Activated T-cell treated with anti-CD3 and anti-CD28 coated beads for 24 hours (primary cell): ENCODE data around the gene SAMHD1.

ENCODE experiments used
- DNase-seq: peaks from one replicate; pipeline ENCODE4 v3.0.0-alpha.2; 2020; ENCODE audit warnings: low read depth

Gene SAMHD1

DNA sequence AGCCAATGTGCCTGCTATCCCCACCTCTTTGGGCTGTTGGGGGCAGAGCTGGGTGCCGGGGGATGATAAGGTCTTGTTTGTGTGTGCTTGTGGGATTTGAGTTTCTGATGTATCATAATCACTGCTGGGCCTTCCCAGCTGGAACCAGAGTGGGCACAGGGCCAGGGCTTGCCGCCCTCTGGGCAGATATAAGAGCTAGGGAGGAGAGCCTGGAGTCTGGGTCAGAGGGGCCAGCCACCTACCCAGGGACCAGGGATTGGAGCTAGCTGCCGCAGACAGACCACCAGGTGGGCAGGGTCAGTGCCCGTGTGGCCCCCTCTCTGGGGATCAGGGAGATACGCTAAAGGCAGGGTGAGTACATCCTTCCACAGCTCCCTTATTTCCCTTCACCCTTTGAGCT lies 78.7 kb downstream of the SAMHD1 start:
- no peak for DNase-seq

DNA sequence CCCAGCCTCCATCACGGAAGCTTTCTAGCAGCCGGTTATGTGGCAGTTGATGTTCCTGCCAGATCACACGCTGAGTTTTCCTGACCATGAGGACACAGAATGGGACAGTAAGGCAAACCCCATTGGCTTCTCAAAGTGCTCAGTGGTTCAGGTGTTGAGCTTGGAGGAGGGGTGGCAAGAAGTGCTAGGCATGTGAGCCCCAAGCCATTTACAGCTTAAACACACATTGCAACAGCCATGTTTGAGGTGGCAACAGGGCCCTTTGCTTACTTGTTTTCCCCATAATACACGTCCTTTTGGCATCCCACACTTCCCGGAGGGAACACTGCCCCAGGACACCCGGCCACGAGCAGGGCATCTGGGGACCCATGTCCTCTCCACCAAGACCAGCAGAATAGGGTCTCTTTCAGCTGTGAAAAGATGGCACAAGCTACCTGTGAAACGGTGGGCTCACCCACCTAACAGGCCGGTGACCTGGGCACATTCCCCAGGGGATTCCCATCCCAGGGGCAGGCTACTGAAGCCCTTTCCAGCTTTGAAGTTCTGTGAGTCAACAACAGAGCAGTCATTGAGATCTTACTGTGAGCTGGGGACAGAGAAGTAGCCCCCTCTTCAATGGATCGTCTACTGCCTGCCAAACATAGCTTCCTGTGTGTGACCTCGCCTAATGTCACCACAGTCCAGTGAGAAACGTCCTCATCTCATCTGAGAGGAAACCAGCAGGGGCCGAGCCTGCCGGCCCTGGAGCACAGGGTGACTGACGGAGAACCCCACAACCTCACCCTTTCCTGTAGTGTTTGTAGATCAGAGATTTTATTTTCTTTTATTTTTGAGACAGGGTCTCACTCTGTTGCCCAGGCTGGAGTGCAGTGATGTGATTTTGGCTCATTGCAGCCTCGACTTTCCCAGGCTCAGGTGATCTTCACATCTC lies 79.6 kb downstream of the SAMHD1 start:
- no peak for DNase-seq

DNA sequence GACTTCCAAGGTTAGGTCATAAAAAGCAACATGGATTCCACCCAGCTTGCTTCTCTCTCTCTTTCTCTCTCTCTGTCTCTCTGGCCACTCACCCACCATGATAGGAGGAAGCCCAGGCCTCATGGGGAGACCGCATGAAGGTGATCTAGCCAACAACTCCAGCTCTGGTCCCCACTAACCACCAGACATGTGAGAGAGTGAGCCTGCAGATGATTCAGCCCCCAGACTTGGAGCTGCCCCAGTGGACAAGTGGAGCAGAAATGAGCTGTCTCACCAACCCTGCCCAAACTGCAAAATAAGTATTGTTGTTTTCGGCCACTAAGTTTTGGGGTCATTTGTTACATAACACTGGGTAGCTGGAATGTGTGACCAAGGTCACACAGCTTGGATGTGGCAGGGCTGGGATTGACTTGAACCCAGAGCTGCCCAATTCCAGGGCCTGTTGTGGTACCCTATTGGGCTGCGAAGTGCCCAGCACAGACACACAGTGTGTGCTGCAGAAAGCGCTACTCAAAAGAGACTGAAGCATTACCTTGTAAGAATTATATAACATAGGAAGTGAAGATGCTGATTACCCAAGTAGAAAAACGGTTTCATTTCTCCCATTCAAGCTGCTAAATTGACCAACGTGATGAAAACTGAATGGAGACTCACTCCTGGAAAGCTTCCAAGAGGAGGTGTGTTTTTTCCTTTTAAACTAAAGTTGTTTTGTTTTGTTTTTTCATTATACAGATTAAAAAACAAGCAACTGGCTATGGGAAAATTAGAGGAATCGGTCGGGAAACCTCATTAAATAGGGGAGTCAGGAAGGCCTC lies 84.6 kb downstream of the SAMHD1 start:
- no peak for DNase-seq

DNA sequence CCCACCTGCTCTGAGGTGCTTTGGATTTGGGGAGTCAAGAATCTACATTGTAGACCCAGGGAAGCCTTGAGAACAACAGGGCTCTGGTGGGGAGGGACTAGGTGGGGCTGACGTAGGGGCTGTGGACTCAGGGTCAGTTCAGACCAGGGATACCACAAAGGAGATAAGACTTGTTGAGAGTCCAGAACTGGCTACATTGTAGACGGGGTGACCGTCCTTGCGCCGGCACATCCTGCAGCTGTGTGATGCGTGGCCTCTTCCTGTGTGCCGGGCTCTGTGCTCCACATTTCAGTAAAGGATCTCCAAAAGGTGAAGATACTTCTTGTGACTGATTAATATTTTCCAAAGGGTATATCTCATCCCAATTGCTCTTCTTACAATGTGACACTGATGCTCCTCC lies 85.3 kb downstream of the SAMHD1 start:
- DNase-seq = no peak

DNA sequence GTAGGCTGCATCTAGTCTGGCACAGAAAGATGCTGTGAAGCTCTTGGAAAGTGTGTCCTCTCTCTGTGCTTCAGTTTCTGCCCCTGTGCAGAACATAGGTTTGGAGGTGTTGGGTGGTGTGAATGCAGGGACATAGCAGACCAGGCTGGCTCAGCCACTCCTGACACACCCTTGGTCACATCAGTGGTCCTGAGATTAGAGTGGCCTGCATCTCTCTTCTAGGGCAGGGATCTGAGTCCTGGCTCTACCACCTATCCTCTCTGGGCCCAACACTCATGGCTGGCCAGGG lies 85.7 kb downstream of the SAMHD1 start:
- DNase-seq = no peak

DNA sequence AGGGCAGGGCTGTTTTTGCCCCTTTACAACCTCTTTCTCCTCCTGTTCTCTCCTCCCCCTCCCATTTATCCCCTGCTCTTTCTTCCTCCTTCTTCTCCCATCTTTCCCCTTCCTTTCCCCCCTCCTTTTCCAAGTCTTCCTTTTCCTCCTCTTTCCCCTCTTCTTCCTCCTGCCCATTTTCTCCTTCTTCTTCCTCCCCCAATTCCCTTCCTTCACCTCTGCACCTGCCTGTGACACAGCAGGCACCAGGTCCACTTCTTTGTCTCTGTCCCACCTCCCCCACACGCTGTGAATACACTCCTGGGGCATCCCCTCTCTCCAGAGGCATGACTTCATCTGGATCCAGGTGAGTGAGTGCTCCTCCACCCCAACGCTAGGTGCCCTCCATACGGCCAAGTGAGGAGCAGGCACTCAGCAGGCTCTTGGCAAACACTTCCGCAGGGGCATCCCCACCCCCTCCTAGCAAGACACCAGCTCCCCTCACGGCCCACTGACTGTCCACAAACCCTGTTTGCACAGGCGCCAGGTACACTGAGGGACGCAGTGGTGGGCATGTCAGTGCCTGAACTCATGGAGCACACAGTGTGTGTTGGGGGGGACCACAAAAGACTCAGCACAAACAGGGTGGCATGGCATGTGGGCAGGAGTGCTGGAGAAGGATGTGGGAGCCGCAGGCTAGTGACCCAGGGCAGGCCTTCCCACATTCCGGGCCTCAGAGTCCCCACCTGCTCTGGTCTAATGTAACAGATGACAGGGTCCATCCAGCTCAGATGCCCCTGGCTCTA lies 86.2 kb downstream of the SAMHD1 start:
- DNase-seq = no peak

DNA sequence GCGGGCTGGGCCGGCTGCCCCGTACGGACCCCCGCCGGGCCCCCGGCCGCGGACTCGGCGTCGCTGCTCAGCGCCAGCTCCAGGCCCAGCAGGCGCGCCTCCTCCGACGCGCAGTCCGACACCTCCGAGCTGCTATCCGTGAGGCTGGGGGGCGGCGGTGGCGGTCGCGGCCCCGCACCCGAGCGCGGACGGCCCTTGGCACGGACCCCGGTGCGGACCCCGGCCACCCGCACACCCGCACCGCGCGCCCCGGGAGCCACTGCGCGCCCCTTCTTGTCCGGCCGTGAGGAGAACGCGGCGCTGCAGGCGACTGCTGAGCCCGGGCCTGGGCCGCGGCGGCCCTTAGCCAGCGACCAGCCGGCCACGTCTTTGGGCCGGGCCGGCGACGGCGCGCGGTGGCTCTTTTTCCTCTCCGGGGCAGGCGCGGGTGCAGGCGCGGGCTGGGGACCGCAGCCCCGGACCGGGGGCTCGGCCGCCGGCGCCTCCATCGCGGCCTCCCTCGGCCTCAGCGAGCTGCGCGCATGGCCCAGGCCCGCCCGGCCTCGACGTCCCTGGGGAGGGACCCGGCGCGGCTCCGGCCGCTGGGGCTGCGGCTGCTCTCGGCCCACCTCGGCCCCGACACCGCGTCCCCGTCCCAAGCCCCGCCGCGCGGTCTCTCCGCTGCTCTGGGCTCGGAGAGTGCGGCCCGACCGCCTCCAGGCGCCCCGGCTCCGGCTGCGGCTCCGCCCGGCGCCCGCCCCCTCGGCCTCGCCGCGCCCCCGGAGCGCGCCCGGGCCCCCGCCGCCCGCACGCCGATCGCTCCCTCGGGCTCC lies 88.4 kb downstream of the SAMHD1 start:
- no peak for DNase-seq

DNA sequence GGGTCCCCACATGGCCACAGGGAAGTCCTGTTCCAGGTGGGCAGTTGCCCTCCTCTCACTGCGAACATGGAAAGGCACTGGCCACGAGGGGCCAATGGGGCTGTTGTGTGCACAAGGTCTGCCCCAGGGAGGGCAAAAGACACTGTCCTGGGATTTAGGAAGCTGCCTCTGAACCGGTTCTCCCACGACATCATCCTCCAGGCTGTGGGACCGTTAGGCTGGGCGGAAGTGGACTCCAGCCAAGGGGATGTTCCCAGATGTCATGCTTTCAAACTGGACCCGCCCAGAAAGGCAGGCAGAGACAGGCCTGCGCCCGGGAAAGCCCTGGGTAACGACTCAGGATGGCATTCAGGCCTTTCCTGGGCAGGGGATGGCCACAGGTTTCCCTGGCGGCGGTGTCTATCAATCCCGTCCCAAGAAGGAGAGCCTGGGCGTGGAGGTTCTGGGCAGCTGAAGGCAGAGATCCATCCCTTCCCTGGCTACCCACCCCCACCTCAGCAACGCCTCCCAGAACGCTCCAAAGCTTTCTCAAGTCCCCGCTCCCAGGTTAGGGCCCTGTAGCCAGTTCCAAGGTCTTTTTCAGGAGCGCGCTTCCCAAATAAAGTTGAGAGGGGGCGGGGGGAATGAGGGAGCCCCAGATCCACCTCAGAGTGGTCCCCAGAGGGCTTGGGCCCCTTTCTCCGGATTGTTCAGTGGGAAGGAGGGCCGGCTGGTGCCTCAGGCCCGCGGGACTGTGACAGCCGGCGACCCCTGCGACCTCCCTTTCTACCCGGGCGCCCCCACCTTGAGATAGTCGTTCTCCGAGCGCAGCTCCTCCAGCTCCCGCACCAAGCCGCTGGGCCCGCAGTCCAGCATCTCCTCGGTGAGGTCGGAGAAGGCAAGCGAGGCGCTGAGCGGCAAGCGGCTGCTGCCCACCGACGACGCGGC lies 89.4 kb downstream of the SAMHD1 start:
- DNase-seq = no peak

DNA sequence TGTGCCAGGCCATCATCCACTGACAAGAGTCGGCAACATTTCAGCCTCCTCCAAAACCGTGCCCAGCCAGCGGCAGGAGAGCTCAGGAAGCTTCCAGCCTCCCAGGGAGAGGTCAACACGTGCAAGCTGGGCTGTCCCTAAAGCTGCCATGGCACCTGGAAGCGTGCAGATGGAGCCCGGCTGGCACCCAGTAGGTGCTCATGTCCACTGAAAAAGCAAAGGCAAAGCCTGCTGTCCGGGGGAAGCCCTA lies 90.0 kb downstream of the SAMHD1 start:
- no peak for DNase-seq

DNA sequence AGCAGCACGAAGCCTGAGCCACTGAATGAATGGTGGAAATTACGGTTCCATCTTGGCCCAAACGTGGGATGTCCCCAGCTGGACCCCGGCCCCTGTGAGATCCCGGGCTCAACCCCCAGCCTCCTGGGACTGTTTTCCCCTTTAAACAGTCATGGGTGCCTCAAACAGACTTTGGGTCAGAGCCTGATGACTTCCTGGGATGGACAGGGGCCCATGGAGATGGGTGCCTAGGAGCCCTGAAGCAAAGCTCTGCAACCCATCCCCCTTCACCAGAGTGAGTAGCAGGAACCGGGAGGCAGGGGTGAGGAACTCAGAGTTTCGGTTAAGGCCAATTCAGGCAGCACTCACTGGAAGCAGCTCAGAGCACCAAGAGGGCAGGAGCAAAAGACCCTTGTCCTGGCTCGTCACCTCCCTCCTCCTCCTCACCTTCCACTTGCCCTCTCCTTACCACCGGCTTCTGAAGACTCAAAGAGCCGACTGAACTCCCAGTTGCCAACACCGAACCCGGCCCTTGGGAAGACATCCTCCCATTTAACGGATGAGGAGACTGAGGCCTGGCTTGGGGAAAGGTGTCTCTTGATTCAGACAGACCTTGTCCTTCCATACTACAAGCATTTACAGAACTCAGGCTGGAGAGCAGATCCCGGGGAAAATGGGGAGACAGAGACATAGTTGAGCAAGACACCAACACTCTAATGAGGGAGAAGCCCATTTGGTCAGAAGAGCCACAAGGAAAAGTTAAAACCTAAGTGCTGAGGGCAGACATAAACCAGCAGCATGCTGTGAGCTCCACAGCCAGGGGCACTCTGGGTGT lies 90.5 kb downstream of the SAMHD1 start:
- DNase-seq = no peak

DNA sequence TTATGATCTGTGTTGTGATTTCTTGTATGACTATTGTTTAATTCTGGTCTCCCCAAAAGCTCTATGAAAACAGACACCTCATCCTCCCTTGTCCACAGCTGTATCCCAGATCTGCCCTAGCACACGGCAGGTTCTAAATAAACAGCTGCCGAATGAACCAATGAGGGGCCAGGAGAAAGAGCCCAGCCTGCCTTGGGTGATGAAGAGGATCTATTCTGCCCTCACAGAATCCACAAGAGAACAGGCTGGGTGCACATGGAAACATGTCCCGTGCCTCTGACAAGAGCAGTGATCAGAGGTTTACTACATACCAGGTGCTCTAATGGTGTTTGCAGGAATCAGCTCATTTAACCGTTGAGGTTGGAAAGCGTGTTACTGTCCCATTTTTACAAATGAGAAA lies 91.2 kb downstream of the SAMHD1 start:
- no peak for DNase-seq

DNA sequence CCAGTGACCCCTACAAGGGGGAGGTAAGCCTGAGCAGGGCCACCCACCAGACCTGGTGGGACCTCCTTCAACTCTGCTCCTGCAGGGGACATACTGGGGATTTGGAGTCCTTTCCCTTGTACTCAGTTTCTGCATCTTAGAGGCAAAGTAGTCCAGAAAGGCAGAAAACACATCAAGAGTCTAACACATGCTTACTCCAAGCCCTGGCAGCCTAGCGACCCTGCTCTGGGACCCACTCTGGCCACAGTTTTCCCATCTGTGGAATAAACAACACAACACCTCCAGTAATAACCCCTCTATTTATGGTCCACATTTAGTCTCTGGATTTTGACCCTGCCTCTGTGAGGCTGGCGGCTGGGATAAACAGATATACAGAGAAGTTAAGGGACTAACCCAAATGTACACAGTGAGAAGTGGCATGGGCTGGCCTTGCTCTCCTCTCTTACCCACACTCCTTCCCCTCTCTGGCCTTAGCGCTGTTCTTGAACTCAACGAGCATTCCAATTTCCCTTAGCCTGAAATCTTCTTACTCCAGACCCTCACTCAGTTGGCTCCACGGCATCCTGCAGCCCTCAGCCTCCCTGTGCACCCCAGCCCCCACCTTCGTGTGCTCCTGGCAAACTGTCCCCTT lies 91.7 kb downstream of the SAMHD1 start:
- DNase-seq = no peak

DNA sequence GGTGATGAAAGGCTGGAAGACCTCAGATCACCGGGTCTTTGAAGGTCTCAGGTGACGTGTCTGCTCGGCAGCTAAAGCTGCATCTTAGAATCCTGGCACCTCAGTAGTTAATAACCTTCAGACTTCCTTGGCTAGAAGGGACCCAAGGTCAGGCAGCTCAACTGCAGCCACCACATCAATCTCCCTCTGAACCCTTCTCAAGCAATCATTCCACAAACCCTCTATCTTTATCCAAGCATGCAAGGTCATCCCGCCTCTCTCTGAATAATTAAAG lies 92.3 kb downstream of the SAMHD1 start:
- no peak for DNase-seq

DNA sequence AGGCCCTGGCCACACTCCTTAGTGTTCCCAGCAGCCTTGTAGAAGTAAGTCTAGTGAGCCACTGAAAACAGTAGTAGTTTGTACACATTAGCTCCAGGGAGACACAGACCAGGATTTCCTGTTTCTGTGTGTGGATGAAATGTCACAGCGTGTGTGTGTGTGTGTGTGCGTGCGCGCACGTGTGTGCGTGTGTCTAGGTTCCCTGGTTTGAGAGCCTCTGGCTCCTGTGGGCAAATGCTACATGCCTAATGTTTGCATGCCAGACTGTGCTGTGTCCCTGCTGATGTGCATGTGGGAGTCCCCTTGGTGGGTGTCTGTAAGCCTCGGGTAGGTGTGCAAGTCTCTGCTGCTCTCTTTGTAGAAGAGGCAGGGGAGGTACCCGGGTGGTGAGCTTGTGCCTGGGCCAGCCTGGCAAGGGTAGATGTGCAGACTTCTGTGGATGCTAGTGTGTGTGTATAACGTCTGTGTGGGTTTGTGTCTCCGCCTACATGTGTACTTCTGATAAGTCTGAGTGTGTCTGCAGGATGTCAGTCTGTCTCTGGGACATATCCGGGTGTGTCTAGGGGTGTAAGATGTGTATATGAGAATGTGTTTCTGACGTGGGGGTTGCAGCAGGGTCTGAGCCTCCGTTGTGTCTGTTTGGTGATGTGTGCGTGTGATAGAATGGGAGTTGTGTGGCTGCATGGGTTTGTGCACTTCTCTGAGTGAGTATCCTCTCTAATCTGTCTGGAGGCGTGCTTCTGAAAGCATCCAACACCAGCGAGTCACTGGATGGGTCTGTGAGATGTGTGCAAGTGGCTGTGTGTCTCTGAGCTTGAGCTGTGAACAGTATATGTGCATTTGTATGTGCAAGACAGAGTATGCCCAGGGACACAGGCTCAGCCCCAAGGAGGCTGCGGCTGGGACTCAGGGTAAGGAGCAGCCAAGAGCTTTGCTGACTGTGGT lies 94.5 kb downstream of the SAMHD1 start:
- DNase-seq = peak; percentile 8

DNA sequence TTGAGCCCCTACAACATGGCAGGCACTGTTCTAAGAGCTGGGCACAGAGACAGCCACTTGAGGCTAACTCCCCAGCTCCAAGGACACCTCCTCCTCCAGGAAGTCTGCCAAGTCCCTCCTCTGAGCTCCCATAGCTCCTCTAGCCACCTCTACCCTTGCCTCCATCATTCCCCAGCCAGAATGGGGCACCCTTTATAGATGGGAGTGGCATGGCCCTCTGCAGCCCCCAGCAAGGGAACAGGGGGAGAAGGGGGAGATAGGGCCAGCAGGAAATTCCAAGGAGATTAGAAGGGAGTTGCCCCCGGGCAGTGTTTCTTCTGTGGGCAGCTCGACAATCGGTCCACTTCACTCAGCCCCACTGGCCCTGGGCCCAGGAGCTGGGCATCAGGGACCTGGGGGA lies 95.3 kb downstream of the SAMHD1 start:
- no peak for DNase-seq

DNA sequence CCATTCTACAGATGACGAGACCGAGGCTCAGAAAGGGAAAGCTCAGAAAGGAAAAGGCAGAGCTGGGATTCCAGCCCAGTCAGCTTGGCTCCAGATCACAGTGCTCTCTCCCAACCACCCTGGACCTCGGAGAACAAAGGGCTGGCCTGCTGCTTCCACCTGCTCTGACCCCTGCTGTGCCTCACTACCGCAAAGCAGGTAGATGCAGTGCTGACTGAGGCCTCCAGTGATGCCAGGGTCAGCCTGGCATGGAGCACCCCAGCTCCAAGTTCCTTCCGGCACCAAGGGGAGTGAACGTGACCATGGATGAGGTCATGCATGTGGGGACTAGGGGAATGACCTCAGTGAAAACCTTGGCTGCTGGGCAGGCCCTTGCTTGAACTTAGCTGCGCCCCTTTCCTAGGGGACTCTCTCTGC lies 96.3 kb downstream of the SAMHD1 start:
- no peak for DNase-seq

DNA sequence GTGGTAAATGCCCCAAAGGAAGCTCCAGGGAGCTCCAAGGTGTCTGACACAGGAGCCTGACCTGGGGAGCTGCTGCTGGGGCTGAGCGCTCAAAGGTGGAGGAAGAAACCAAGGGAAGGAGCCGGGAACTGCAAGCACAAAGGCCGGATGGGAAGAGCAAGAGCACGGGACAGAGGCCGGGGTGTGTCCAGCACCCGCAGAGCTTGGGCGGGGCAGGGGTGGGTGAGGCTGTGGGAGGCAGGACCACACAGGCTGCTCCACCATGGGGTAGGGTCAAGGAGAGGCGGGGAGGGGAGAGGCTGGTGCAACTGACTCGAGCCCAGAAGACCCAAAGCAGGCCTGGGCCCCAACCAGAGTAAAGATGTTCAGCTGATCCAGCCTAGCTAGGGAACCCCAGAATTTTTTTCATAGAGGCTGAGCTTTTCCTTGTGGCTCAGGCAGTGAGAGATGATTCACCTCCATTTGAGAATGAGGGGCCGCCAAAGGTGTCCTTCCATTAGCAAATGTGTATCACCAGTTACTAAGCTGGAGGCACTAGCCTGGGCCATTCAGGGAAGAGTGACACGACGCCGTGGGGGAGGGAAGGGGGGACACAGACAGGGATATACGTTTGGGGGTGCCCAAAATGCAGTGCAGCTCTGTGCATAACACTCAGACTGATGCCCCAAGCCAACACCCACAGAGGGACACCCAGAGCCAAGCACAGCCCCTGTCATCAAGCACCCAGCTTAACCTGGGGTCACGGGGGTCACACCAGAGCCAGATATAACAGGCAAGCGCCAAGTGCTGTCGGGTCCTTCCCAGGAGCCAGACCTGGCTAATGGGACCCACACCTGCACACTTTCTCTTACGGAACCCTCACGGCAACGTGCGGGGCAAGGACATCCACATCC lies 96.9 kb downstream of the SAMHD1 start:
- DNase-seq = no peak

DNA sequence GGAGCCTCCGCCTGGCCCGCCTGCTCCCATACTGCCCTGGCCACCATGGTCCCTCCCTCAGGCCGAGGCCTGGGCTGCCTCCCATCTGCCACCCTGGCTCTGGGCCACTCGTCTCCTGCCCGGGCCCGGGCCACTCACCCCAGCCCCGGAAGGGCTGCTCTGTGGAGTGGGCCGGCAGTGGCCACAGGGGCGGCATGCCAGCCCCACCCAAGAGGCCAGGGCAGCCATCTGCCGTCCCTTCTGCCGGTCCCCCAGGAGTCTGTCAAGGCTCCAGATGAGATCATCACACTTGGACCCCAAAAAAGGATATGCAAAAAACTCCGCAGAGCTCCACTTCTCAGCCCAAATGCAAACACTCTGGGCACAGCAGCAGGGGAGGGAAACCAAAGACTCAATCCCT lies 99.3 kb downstream of the SAMHD1 start:
- DNase-seq = no peak
